HG03103 (cell line): ENCODE data around the gene CTTNBP2NL.

Experiments used
- ATAC-seq: cut with Tn5 transposase; IDR thresholded peaks from one replicate; pipeline ENCODE4 v1.9.1; 2021; ENCODE audit warnings: low read depth; ENCODE audit not compliant: unreplicated experiment

Gene CTTNBP2NL

GRCh38 chr1:112395821-112396652 lies at the start of gene CTTNBP2NL:
CTTNBP2NL (plus strand) TSS chr1:112396214; CDS start chr1:112416166, 19,952 bp downstream.
- ATAC-seq: peak; percentile 67

- no peak for ATAC-seq
Measured at GRCh38 chr1:112346801-112347350, 49.1 kb upstream of the CTTNBP2NL start.

GRCh38 chr1:112356765-112357164 lies 39.2 kb upstream of the CTTNBP2NL start:
- ATAC-seq: no peak

- ATAC-seq: no peak
Measured at GRCh38 chr1:112357467-112357866, 38.5 kb upstream of the CTTNBP2NL start.

GRCh38 chr1:112358061-112358770 lies 37.8 kb upstream of the CTTNBP2NL start:
- ATAC-seq: no peak

- ATAC-seq: no peak
Measured at GRCh38 chr1:112358798-112359408, 37.1 kb upstream of the CTTNBP2NL start.

GRCh38 chr1:112359961-112360767 lies 35.9 kb upstream of the CTTNBP2NL start:
- ATAC-seq: no peak

- ATAC-seq: no peak
Measured at GRCh38 chr1:112363636-112364035, 32.4 kb upstream of the CTTNBP2NL start.

GRCh38 chr1:112368198-112368597 lies 27.8 kb upstream of the CTTNBP2NL start:
- no peak for ATAC-seq

- ATAC-seq: peak; percentile 96
Measured at GRCh38 chr1:112369392-112370285, 26.4 kb upstream of the CTTNBP2NL start.

GRCh38 chr1:112370996-112371395 lies 25.0 kb upstream of the CTTNBP2NL start:
- ATAC-seq: no peak

GRCh38 chr1:112371775-112372174 lies 24.2 kb upstream of the CTTNBP2NL start:
- ATAC-seq: no peak

GRCh38 chr1:112373806-112374205 lies 22.2 kb upstream of the CTTNBP2NL start:
- no peak for ATAC-seq

- ATAC-seq: no peak
Measured at GRCh38 chr1:112375701-112376100, 20.3 kb upstream of the CTTNBP2NL start.

- ATAC-seq: no peak
Measured at GRCh38 chr1:112380356-112380755, 15.7 kb upstream of the CTTNBP2NL start.

- no peak for ATAC-seq
Measured at GRCh38 chr1:112381324-112382076, 14.5 kb upstream of the CTTNBP2NL start.

- ATAC-seq: no peak
Measured at GRCh38 chr1:112383759-112384370, 12.1 kb upstream of the CTTNBP2NL start.
